NCI-H2171 (cell line): ENCODE data around the gene HECW1.

Experiments used
- DNase-seq: peaks from one replicate; lab custom pipeline; 2025; lab: John Stamatoyannopoulos, UW

HECW1 gene

DNA sequence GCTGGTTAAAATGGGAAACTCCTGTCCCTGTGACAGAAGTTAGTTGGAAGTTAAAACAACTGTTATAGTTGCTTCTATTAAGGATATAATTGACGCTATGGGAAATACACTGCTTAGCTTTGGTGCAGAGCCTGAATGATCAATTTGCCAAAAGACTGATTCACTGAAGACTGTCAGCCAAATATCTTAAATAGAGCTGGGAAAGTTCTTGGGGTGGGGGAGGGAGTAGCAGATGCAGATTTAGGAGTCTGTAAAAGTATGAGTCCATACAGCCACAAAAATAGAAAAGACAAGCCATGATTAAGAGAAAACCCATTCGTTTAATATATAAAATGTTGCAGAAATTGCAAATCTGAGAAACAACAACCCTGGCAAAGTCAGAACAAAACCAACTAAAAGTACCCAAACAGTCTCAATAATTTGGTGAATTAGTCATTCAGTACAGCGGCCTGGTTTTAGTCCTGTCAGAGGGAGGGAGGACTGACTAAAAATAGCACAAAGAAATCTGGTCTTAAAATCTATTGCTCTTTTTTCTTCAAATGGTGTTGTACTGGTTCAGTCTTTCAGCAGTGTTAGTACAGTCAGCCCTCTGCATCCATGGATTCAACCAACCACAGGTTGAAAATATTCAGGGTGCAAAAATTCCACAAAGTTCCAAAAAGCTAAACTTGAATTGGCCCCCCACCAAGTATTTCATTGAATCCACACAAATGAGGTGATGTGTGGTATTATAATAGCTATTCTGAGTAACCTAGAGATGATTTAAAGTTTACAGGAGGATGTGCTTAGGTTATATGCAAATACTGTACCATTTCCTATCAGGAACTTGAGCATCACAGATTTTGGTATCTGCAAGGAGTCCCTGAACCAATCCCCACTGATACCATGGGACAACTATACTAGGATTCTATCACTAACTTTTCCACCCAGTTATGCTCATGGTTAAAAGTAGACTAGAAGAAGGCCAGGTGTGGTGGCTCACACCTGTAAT lies 500.4 kb downstream of the HECW1 start:
- no peak for DNase-seq
